Nephron (organoid): Measurements from ENCODE around the gene NRG2.
A peak's percentile ranks its signal among the peaks of the same experiment; 100 is the strongest.

ENCODE experiments used
- H3K27ac Mint-ChIP-seq, 3 experiments: 2 replicates each; pipeline ENCODE4 v1.8.0; 2020; ENCODE audit warnings: mixed read lengths in 3 of 3, mild to moderate bottlenecking in 2 of 3, moderate library complexity in 1 of 3
- H3K27me3 Mint-ChIP-seq: 2 replicates; pipeline ENCODE4 v1.8.0; 2021; ENCODE audit warnings: low read depth, mild to moderate bottlenecking, moderate library complexity, mixed read lengths
- H3K36me3 Mint-ChIP-seq: 2 replicates; pipeline ENCODE4 v1.8.0; 2020; ENCODE audit warnings: low read depth, mixed read lengths
- H3K4me1 Mint-ChIP-seq: 2 replicates; pipeline ENCODE4 v1.8.0; 2020; ENCODE audit warnings: mixed read lengths
- H3K4me3 Mint-ChIP-seq, 3 experiments: 2 replicates each; pipeline ENCODE4 v1.8.0; 2020; ENCODE audit warnings: mild to moderate bottlenecking in 3 of 3, mixed read lengths in 3 of 3, moderate library complexity in 2 of 3
- H3K9me3 Mint-ChIP-seq: 2 replicates; pipeline ENCODE4 v1.8.0; 2020; ENCODE audit warnings: mixed read lengths
- CTCF ChIP-seq, 3 experiments: fragments of 200-600 bp; sonication (generic); IDR thresholded peaks; one replicate each; pipeline ENCODE4 v1.5.0; 2021; ENCODE audit warnings: antibody characterized with exemption in 3 of 3; ENCODE audit not compliant: unreplicated experiment in 3 of 3

Gene NRG2

GRCh38 chr5:139947727-139948126 is 95.4 kb downstream of the NRG2 start:
- no peak overlapping the region for H3K4me3 Mint-ChIP-seq
- H3K36me3 Mint-ChIP-seq: no peaks in the 10 kb centered on the region
- H3K4me1 Mint-ChIP-seq: peaks cover 3% of the 10 kb centered on the region
- H3K27ac Mint-ChIP-seq: no peak overlapping the region
- H3K27me3 Mint-ChIP-seq: peaks cover 41% of the 10 kb centered on the region
- H3K9me3 Mint-ChIP-seq: peaks cover 8% of the 10 kb centered on the region
- TF ChIP-seq CTCF (IDR thresholded peaks at IDR 0.05; ENCODE audit: unreplicated experiment in 3 of 3): no peak

DNA sequence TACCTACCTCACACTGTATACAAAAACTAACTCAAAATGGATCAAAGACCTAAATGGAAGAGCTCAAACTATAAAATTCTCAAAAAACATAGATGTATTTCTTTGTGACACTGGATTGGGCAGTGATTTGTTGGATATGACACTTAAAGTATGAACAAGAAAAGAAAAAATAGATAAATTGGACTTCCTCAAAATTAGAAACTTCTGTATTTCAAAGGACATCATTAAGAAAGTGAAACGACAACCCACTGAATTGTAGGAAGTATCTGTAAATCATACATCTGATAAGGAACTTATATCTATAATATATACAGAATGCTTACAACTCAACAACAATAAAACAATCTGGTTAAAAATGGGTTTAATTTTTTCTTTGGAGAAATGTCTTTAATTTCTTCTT is 96.7 kb downstream of the NRG2 start:
- Mint-ChIP-seq H3K27me3 (peaks cover 44% of the 10 kb centered on the region), H3K9me3 (peaks cover 16% of the 10 kb centered on the region), H3K4me3 (no peak overlapping the region), H3K36me3 (no peaks in the 10 kb centered on the region), H3K27ac (no peak overlapping the region), H3K4me1 (no peaks in the 10 kb centered on the region)
- no peak for TF ChIP-seq CTCF (IDR thresholded peaks at IDR 0.05; ENCODE audit: unreplicated experiment in 3 of 3)

DNA sequence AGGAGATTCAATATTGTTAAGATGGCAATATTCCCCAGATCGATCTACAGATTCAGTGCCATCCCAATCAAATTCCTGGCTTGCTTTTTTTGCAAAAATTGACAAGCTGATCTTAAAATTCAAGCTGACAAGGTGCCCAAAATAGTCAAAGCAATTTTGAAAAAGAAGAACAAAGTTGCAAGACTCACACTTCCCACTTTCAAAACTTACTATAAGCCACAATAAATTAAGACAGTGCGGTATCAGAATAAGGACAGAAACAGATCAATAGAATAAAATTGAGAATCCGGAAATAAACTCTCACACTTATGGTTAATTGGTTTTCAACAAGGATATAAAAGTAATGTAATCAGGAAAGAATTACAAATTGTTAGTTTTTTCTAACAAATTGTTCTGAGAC is 97.1 kb downstream of the NRG2 start:
- Mint-ChIP-seq H3K27me3 (peaks cover 44% of the 10 kb centered on the region), H3K4me3 (no peak overlapping the region), H3K9me3 (peaks cover 19% of the 10 kb centered on the region), H3K4me1 (no peaks in the 10 kb centered on the region), H3K27ac (no peak overlapping the region), H3K36me3 (no peaks in the 10 kb centered on the region)
- no peak for TF ChIP-seq CTCF (IDR thresholded peaks at IDR 0.05; ENCODE audit: unreplicated experiment in 3 of 3)

- H3K36me3 Mint-ChIP-seq: no peaks in the 10 kb centered on the region
- H3K4me3 Mint-ChIP-seq: no peak overlapping the region
- TF ChIP-seq CTCF (IDR thresholded peaks at IDR 0.05; ENCODE audit: unreplicated experiment in 3 of 3): no peak
- H3K27ac Mint-ChIP-seq: no peak overlapping the region
- H3K4me1 Mint-ChIP-seq: no peaks in the 10 kb centered on the region
- peaks cover 50% of the 10 kb centered on the region for H3K27me3 Mint-ChIP-seq
- H3K9me3 Mint-ChIP-seq: peaks cover 39% of the 10 kb centered on the region
These were observed 100.9 kb downstream of the NRG2 start for GRCh38 chr5:139942243-139942642.

DNA sequence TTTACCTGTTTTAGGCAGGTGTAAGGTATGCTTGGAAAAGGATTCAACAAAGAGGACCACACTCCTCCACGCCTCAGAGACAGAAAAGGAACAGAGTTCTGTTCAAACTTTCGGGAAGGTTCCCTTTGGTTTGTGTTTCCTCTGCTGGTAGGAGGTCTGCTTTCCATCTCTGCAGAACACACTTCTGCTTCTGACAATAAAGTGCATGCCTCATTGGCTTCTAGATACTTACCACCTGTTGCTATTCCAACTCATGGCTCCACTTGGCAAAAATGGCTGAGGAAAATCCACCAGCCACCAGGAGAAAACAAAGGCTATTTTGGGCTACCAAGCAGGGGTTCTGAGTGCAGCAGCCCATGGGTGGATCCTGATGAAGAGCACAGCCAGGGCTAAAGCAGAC is 112.7 kb downstream of the NRG2 start:
- Mint-ChIP-seq H3K36me3 (no peaks in the 10 kb centered on the region), H3K4me3 (no peak overlapping the region), H3K4me1 (peaks cover 5% of the 10 kb centered on the region), H3K9me3 (peaks cover 6% of the 10 kb centered on the region), H3K27ac (no peak overlapping the region), H3K27me3 (peaks cover 24% of the 10 kb centered on the region)
- TF ChIP-seq CTCF (IDR thresholded peaks at IDR 0.05; ENCODE audit: unreplicated experiment in 3 of 3): no peak

GRCh38 chr5:139926797-139927503 is 116.1 kb downstream of the NRG2 start:
- peaks cover 14% of the 10 kb centered on the region for H3K4me1 Mint-ChIP-seq
- peaks cover 18% of the 10 kb centered on the region for H3K27me3 Mint-ChIP-seq
- H3K27ac Mint-ChIP-seq: peak overlapping the region in 1 of 3 experiments; percentile 36
- H3K36me3 Mint-ChIP-seq: no peaks in the 10 kb centered on the region
- no peak for TF ChIP-seq CTCF (IDR thresholded peaks at IDR 0.05; ENCODE audit: unreplicated experiment in 3 of 3)
- no peak overlapping the region for H3K4me3 Mint-ChIP-seq
- H3K9me3 Mint-ChIP-seq: no peaks in the 10 kb centered on the region
